PC-3 (cell line): ENCODE results near the gene NLGN1. TPM values are rescaled to one million over a fixed set of nuclear protein-coding genes. Genes with fewer than 3 reads are reported as not detected.

ENCODE experiments used
- ATAC-seq: fragments of 200-7000 bp; cut with Tn5 transposase; 2 replicates; pipeline ENCODE4 v1.9.1; 2020; ENCODE audit warnings: mild to moderate bottlenecking, moderate library complexity
- BruUV-seq: library from RNA; stranded (reverse); fragments of 400-500 nt; replicated peaks from 2 replicates; lab custom pipeline; 2021; lab: Mats Ljungman, UMichigan
- CTCF ChIA-PET: fragments of 300-600 bp; sonication (Branson Sonifier 250); formaldehyde crosslinking; loops from one replicate; lab custom pipeline; 2022; ENCODE audit warnings: antibody characterized with exemption; lab: Charles Lee
- POLR2A ChIA-PET: fragments of 300-600 bp; sonication (Branson Sonifier 250); formaldehyde crosslinking; loops from one replicate; lab custom pipeline; 2022; ENCODE audit warnings: antibody characterized with exemption; ENCODE audit not compliant: unreplicated experiment; lab: Charles Lee
- DNase-seq: peaks from one replicate; pipeline ENCODE4 v3.0.0-alpha.2; 2015
- H2AFZ ChIP-seq: fragments of 300-600 bp; sonication (generic); 2 replicates; pipeline ENCODE4 v1.6.0; 2016; ENCODE audit warnings: antibody characterized with exemption, low read length
- H3F3A ChIP-seq: fragments of 300-600 bp; sonication (generic); one replicate; pipeline ENCODE4 v1.6.0; 2017; ENCODE audit warnings: antibody characterized with exemption, low read length, control low read depth, mild to moderate bottlenecking; ENCODE audit not compliant: unreplicated experiment
- H3K27ac ChIP-seq: fragments of 300-600 bp; sonication (generic); 2 replicates; pipeline ENCODE4 v1.5.1; 2016; ENCODE audit warnings: mild to moderate bottlenecking, low read length
- H3K27me3 ChIP-seq: fragments of 300-600 bp; sonication (generic); 2 replicates; pipeline ENCODE4 v1.6.1; 2016; ENCODE audit warnings: low read length, mixed read lengths
- H3K36me3 ChIP-seq: fragments of 300-600 bp; sonication (generic); 2 replicates; pipeline ENCODE4 v1.6.1; 2016; ENCODE audit warnings: low read depth, mixed run types, low read length, mixed read lengths
- H3K4me1 ChIP-seq: fragments of 300-600 bp; sonication (generic); 2 replicates; pipeline ENCODE4 v1.5.1; 2016; ENCODE audit warnings: low read length; ENCODE audit not compliant: insufficient read depth
- H3K4me2 ChIP-seq: fragments of 300-600 bp; sonication (generic); 2 replicates; pipeline ENCODE4 v1.6.0; 2016; ENCODE audit warnings: low read length
- H3K4me3 ChIP-seq: fragments of 300-600 bp; sonication (generic); 2 replicates; pipeline ENCODE4 v1.5.1; 2016; ENCODE audit warnings: mild to moderate bottlenecking, low read length, mixed read lengths
- H3K79me2 ChIP-seq: fragments of 300-600 bp; sonication (generic); 2 replicates; pipeline ENCODE4 v1.6.1; 2017; ENCODE audit warnings: low read length, mixed read lengths
- H3K9ac ChIP-seq: fragments of 300-600 bp; sonication (generic); 2 replicates; pipeline ENCODE4 v1.6.0; 2016; ENCODE audit warnings: mild to moderate bottlenecking, low read length
- H3K9me2 ChIP-seq: fragments of 300-600 bp; sonication (generic); replicated peaks from 2 replicates; pipeline ENCODE4 v1.6.1; 2016; ENCODE audit warnings: mixed run types, low read length, mixed read lengths
- H3K9me3 ChIP-seq: fragments of 300-600 bp; sonication (generic); 2 replicates; pipeline ENCODE4 v1.6.1; 2016; ENCODE audit warnings: low read length, mixed read lengths
- H4K20me1 ChIP-seq: fragments of 300-600 bp; sonication (generic); 2 replicates; pipeline ENCODE4 v1.6.1; 2016; ENCODE audit warnings: low read length, mixed read lengths
- EZH2 ChIP-seq: fragments of 300-600 bp; sonication (generic); IDR thresholded peaks from one replicate; pipeline ENCODE4 v1.6.1; 2017; ENCODE audit warnings: antibody characterized with exemption, mild to moderate bottlenecking, low read length; ENCODE audit not compliant: unreplicated experiment
- EZH2phosphoT487 ChIP-seq: fragments of 300-600 bp; sonication (generic); IDR thresholded peaks from 2 replicates; pipeline ENCODE4 v1.6.1; 2018; ENCODE audit warnings: mild to moderate bottlenecking, antibody characterized with exemption, low read length, borderline replicate concordance
- intact Hi-C: fragments of 100-400 bp; cut with micrococcal nuclease; formaldehyde crosslinking; loops from 2 replicates; pipeline ENCODE4 v1.9.0; 2023
- total RNA-seq: library from RNA; depleted of rRNA; stranded (reverse); fragments of >200 nt; gene quantifications from 2 replicates; pipeline ENCODE4 v1.2.3, GENCODE V29; 2014
- TF ChIP-seq, protein P1 (sequence below): fragments of 300-600 bp; sonication (generic); conservative IDR thresholded peaks from 2 replicates; pipeline ENCODE4 v1.5.1; 2017; ENCODE audit warnings: antibody characterized with exemption, low read depth, mild to moderate bottlenecking, low read length

NLGN1 gene
- total RNA-seq, 1 experiment from 2014 or later: 0.77 TPM

DNA sequence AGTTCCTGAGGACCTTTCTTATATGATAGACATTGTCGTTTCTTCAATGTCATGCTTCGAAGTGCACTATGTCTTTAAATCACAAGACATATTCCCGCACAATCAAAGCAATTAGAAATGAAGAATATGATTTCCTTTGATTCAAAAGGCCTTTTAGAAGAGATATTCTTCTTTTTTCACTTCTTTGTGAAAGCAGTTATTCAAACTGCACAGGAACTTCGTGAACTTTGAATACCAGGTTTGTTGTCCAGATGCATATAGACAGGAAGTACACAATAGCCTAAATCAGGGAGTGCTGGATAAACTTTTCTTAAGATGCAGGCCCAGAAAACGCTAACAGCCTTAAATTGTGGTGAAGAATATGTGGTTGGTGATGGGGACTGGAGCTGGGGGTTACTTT, 870.5 kb downstream of the NLGN1 start:
- POLR2A ChIA-PET: interaction anchor here (0.6 kb wide), 1 partner anchor 163 kb away, joined by 3 read pairs; no protein-coding TSS in a partner anchor
- no peak for ATAC-seq
- TF ChIP-seq, protein P1, sequence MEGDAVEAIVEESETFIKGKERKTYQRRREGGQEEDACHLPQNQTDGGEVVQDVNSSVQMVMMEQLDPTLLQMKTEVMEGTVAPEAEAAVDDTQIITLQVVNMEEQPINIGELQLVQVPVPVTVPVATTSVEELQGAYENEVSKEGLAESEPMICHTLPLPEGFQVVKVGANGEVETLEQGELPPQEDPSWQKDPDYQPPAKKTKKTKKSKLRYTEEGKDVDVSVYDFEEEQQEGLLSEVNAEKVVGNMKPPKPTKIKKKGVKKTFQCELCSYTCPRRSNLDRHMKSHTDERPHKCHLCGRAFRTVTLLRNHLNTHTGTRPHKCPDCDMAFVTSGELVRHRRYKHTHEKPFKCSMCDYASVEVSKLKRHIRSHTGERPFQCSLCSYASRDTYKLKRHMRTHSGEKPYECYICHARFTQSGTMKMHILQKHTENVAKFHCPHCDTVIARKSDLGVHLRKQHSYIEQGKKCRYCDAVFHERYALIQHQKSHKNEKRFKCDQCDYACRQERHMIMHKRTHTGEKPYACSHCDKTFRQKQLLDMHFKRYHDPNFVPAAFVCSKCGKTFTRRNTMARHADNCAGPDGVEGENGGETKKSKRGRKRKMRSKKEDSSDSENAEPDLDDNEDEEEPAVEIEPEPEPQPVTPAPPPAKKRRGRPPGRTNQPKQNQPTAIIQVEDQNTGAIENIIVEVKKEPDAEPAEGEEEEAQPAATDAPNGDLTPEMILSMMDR: no peak
- TF ChIP-seq EZH2: no peak
- TF ChIP-seq EZH2phosphoT487: no peak

DNA sequence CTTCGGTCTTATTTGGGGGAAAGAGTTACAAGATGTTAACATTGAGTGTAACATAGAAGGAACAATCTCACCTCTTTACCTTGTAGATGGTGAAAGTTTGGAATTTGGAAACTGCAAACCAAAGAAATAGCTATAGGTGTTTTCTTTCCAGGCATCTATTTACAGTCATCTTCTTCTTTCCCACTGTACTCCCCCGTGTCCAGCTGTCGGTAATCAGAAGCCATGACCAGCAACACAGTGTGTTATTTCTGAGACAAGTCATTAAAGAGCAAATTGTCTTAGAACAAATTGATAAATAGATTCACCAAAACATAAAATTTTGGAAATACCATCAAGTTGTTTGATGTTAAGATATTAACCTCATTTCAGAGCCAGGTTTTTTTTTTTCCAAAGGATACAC, 871.0 kb downstream of the NLGN1 start:
- no peak overlapping the region for H3K9ac ChIP-seq
- no peaks in the 10 kb centered on the region for H3F3A ChIP-seq
- BruUV-seq: no TSS peak
- ATAC-seq: no peak
- CTCF ChIA-PET: no interaction called here
- no peaks in the 10 kb centered on the region for H3K27me3 ChIP-seq
- no peaks in the 10 kb centered on the region for H3K36me3 ChIP-seq
- H3K9me3 ChIP-seq: no peaks in the 10 kb centered on the region
- no peak for TF ChIP-seq EZH2
- TF ChIP-seq, protein P1: no peak
- TF ChIP-seq EZH2phosphoT487: no peak
- no peak overlapping the region for H3K27ac ChIP-seq
- no peaks in the 10 kb centered on the region for H3K4me1 ChIP-seq
- H3K79me2 ChIP-seq: no peaks in the 10 kb centered on the region
- POLR2A ChIA-PET: interaction anchor here (0.6 kb wide), 1 partner anchor 163 kb away, joined by 3 read pairs; no protein-coding TSS in a partner anchor
- no peak overlapping the region for H3K4me3 ChIP-seq
- no peak overlapping the region for H3K4me2 ChIP-seq
- H2AFZ ChIP-seq: no peak overlapping the region
- H4K20me1 ChIP-seq: no peaks in the 10 kb centered on the region
- intact Hi-C loops: no loop called here
- no peaks in the 10 kb centered on the region for H3K9me2 ChIP-seq
- DNase-seq: no peak

More for the DNA sequence above, 870.5 kb downstream of the NLGN1 start:
- Histone ChIP-seq H3K79me2 (no peaks in the 10 kb centered on the region), H3K9me2 (no peaks in the 10 kb centered on the region), H3K4me3 (no peak overlapping the region), H3K9ac (no peak overlapping the region), H3F3A (no peaks in the 10 kb centered on the region), H3K36me3 (no peaks in the 10 kb centered on the region), H3K9me3 (no peaks in the 10 kb centered on the region), H4K20me1 (no peaks in the 10 kb centered on the region), H3K4me1 (no peaks in the 10 kb centered on the region), H3K4me2 (no peak overlapping the region), H2AFZ (no peak overlapping the region), H3K27me3 (no peaks in the 10 kb centered on the region), H3K27ac (no peak overlapping the region)
- no TSS peak for BruUV-seq
- intact Hi-C loops: no loop called here
- DNase-seq: no peak
- CTCF ChIA-PET: no interaction called here

DNA sequence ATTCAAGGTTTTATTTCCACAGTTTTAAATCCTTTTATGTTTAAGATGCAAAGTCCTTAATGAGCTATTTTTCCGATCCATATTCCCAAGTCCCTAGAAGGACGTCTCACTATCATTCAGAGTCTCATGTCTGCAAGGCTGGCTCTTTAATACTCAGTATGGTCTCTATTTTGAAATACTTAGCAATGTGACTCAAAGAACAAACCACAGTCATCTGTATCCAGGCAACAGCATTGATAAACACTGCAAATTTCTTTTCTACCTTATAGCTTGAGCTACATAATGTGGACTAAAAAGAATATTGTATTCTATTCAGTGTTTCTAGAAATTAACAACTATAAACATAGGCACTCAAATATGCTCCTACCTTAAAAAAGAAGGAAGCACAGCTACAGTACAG, 873.3 kb downstream of the NLGN1 start:
- Histone ChIP-seq H3K27me3 (no peaks in the 10 kb centered on the region), H3K4me3 (no peak overlapping the region), H3K9ac (no peak overlapping the region), H3K79me2 (no peaks in the 10 kb centered on the region), H3K9me3 (no peaks in the 10 kb centered on the region), H3K4me1 (no peaks in the 10 kb centered on the region), H4K20me1 (no peaks in the 10 kb centered on the region), H3K27ac (no peak overlapping the region), H3K4me2 (no peak overlapping the region), H3K9me2 (no peaks in the 10 kb centered on the region), H3K36me3 (no peaks in the 10 kb centered on the region), H2AFZ (no peak overlapping the region), H3F3A (no peaks in the 10 kb centered on the region)
- TF ChIP-seq EZH2phosphoT487 (no peak), EZH2 (no peak)
- TF ChIP-seq, protein P1: no peak
- CTCF ChIA-PET: no interaction called here
- peak; percentile 35; the same call in 1 of the 2 replicates for ATAC-seq
- POLR2A ChIA-PET: no interaction called here
- no TSS peak for BruUV-seq
- DNase-seq: peak; percentile 24
- intact Hi-C loops: no loop called here
